HG02840 (cell line): Measurements from ENCODE around the gene VAC14.

Source experiments
- ATAC-seq: cut with Tn5 transposase; IDR thresholded peaks from one replicate; pipeline ENCODE4 v1.9.1; 2021; ENCODE audit warnings: mild to moderate bottlenecking, moderate library complexity, moderate number of reproducible peaks; ENCODE audit not compliant: unreplicated experiment, low FRiP score

Gene VAC14

DNA sequence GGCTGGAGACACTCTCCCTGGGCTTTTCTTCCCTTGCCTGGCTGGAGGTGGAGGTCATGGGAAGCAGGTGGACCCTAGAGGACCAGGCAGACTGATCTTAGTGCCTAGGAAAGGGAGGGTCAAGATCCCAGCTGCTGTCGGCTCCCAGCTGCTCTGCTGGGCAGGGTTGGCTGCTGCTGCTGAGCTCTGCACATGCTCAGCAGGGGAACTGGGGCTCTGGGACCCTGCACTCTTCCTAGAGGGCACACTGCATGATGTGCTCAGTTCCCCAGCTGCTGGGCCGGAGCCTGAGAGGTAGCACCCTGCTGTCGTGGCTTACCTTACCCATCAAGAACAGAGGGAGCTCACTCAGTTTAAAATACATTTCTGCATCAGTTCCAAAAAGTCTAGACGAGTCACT is 34.3 kb downstream of the VAC14 start:
- no peak for ATAC-seq

DNA sequence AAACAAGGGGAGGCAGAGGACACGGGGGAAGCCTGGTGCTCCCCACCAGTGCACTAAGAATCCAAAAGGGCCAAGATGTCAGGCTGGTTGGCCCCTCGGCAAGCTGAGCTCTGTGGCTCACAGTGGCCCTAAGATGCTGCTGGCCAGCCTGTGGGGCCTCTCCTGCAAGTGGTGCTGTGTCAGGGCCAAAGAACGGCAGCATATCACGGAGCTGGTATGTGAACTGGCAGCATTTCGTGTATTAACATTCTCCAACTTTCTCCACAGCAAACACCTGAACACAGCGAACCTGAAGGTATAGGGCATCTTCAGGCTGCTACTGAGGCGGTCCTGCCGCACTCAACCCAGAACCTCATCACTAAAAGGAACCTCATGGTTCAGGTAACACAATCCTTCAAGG is 34.8 kb downstream of the VAC14 start:
- ATAC-seq = no peak

DNA sequence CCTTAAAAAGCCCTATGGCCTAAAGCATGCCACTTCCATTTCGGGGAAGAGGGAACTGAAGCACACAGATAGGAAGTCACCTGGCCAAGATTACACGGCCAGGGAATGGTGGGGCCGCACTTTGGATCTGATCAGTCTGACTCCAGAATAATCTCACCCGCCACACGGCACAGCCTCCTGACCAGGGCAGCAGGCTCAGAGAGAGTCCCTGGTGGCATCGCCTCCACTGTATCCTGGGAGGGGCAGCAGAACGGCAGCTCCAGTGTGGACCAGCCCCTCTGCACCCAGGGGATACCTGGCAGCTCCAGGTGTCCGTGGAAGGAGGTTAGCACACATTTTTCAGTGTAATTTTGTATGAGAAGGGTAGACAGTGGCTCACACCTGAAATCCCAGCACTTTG is 35.5 kb downstream of the VAC14 start:
- ATAC-seq = no peak

DNA sequence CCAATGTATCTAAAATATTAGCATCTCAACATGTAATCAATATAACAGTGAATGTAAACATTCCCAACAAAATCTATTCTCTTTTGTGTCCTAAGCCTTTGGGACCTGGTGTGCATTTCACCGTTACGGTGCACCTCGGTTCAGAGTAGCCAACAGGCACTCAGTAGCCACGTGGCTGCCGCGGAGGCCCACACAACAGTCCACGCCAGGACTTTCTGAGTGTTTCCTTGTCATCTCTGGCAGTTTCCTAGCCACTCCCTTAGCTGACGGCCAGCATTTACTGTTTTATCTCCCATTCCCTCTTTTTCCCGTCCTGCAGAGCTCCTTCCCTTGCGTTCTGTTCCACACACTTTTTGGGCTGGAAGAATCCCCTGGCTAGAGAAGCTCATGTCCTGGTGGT is 36.3 kb downstream of the VAC14 start:
- ATAC-seq = no peak

DNA sequence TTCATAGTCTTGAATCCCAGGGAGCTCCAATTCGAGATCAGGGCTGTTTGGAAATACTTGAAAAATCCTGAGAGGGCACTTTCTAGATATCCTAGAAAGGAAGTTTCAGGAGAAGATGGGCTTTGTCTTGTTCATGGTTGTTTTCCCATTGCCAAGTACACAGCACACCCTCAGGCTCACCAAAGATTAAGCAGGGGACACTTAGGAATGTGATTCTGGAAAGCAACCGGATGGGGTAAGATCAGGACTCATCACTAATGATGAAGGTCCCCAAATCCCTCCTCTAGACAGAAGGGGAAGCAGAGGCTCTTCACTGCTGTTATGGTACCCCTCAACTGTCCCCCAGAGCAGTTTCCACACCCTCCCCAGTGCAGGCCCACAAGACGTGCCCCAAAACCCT is 40.7 kb downstream of the VAC14 start:
- ATAC-seq = no peak

DNA sequence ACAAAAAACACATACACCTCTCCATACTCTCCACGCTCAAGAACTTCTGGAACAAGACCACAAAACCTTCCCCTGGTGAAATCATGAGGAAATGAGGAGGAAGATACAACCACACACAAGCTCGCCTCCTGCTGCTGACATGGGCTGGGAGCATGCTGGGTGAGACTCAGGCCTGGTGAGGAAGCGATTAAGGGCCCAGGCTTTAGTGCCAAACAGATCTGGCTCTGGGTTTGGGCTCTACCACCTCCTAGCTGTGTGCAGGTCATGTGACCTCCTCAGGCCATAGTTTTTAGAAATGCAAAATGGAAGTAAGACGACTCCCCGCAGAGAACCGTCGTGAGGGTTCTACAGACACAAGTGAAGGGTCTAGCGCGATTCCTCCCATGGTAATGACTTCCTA is 41.3 kb downstream of the VAC14 start:
- no peak for ATAC-seq

DNA sequence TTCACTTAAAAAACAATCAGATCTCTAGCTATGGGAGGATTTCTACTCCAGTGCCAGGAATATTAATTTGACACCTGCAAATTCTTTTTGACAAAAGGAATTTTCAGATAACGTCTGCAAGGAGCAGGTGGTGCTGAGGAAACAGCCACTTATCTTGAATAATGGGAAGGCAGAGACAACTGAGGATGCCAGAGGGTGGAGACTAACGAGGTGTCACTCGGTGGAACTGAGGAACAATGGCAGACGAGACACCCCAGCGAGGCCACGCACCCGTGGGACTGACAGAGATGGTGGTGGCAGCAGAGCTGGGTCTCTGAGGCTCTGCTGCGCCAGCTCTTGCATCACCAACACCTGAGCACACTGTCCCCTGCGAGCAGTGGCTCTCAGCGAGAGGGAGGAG is 42.2 kb downstream of the VAC14 start:
- ATAC-seq = no peak

DNA sequence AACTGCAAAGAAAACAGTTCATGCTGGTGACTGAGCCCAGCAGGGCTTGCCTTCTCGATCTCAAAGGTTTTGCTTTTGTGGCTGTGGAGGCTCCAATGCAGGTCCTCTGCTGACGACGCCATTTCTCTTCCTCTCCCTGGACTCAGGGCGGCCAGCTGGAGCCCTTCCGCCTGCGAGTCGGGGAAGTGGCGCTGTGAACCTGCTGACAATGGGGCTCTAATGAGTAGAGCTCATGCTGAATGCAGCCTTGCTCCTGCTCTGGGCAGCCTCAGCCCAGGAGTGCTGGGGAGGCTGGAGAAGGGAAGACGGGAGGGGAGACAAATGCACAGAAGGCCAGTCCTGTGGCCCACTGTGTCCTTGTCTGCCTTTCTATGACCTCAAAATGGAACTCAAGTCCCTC is 43.8 kb downstream of the VAC14 start:
- ATAC-seq = no peak

DNA sequence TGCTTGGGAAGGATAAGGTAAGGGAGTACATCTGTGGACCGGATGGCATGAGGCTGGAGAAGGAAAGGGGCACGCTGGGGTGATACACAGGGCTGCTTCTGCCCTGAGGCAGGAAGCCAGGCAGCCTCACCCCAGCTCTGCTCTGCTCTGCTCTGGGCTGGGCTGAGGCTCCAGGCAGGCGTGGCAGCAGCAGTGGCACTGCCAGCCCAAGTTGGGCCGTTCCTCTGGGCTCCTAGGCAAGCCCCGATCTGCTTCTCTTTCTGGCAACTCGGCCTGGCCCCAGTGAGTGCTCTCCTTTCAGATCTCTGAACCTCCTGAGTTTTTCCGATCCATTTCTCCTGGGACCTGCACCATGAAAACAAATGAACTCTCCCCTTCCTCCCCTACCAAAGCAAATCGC is 44.9 kb downstream of the VAC14 start:
- no peak for ATAC-seq

DNA sequence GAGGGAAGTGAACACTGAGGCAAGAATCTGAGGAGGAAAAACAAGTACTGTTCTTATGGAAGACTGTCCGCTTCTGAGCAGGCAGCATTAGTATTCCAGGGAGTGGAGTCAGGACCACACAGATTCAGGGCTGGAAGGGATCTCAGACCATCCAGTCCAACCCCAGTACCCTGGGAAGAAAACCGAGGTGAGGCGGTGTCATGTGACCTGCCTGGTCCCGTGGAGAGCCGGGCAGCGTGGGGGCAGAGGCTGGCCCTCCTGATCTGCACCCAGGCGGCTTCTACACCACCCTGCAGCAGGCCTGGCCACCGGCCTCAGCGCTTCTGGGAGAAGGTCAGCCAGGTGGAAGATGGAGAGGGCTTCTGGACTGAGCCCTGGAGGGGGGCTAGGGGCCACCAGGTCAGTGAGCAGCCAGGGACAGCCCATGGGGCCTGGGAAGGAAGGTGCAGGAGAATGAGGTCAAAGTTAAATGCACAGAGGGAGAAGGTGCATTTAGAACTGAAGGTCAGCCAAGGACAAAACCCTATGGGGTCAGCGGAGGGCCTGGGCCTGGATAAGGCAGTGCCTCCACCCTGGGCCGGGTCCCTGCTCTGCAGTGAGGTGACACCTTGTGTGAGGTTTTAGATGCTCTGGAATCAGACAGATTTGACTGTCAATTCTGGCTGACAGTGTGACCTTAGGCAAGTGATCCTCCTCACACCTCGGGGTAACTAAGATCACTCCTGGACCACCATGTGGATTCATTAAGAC is 45.9 kb downstream of the VAC14 start:
- ATAC-seq = no peak

DNA sequence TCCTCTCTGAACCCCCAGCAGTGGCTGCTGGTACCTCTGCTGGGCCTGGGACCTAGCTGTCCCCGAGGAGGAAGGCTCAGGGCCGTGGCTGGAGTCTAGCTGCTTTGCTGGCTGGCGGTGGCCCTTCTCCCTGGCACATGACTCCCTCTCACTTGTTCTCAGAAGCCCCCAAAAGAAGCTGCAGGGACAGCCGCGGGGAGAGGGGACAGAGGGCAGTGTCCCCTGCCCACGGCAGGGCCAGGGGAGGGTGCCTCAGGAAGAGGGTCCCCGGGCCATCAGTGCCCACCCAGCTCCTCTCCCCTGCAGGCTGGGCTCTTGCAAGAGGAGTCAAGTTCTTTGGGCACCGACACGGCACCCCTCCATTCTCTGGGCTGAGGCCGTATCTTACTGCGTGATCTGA is 46.6 kb downstream of the VAC14 start:
- no peak for ATAC-seq

DNA sequence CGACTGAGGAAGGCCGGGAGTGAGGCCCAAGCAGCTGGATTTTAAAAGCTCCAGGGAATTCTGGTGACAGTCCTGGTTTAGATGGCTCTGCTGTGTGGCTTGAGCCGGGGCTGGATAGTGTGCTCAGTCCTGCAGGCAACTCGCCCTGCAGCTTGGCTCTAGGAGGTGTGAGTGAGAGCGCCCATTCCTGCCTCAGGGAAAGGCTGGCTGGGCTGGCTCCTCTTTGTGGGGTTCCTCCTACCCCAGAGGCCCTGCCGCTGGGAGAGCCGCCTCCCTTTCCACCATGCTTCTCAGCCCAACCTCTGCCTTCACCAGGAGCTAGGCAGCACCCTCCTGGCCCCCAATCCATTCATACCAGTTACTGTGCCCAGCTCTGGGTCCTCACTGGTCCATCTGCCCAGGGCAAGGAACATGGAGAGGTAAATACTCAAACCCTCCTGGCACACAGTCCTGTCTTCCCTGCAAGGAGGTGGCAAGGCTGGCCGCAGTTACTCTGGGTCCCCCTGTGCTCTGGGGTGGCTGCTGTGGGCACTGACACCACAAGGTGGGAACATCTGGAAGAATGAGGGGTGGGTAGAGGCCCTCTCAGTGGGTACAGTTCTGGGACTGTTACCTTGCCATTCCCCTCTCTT is 47.1 kb downstream of the VAC14 start:
- no peak for ATAC-seq

DNA sequence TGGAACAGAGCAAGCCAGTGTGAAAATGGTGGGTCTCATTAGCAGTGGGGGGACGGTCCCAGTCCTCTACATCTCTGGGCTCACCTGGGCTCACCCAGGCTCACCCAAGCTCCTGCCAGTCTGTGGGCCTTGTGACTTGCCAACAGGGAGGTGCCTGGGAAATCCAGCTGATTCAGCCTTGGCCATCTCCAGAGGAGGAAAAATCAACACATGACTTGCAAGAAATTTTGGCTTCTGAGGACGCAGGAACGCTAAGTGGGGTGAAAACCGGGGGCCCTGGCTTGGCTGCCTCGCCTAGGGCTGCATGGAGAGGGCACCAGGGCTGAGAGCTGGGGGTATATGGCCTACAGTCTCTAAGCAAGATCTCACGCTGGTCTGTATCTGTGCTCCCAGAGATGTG is 47.7 kb downstream of the VAC14 start:
- ATAC-seq = no peak

DNA sequence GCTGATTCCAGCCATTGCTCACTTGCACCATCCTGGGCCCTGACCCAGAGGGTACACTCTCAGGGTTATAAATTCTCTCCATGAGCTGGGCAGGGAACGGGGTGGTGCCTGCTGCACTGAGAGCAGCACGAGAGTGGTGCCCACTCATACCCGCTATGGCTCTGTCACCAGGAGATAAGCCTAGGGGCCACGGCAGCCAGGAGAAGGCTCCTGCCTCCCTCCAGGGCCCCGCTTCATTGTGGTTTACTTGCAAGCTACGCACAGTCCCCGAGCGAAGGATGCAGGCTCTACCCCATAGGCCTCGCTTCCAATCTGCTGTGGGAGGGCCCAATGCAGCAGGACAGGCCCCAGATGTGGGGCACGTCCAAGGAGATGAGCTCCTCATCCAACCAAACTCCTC is 48.5 kb downstream of the VAC14 start:
- ATAC-seq = no peak

DNA sequence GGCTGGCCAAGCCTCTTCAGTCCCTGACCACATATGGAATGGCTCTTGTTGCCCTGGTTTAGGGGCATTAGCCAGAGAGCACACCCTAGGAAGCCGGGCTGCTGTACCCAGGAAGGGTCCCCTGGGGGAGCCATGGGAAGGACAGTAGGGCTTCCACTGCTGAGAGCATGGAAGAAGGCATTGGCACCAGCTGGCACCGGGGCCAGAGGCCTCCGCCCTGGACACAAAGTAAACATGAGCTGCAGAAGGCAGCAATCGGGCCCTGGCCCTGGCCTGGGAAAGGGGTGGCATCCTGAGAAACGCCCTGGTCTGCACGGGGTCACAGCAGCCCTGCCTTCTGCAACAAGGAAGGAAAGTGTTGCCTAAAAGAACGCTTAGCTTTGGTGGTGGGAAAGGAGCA is 49.4 kb downstream of the VAC14 start:
- ATAC-seq = no peak

DNA sequence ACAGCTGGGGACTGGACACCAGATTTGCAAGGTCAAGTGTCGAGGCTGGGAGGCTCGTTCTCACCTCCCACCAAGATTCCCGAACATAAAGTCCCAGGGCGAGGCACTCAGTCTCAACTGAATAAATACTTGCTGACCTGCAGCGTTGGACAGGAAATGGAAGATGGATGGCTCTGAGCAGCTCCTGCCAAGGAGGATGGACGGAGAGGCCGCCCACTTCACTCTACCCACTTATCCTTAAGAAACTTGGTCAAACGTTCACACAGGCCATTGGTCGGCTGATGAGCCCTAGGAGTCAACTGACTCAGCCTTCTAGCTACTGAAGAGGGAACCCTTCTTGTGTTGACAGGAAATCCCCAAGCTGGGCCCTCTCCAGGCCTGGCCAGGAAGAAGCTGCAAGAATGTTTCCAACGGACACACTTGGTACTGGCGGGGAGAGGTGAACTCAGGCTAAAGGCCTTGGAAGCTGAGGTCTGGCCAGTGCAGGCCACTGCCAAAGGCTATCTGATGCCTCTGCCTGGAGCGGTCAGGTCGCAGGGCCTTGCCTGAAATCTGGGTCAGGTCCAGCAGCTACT is 50.0 kb downstream of the VAC14 start:
- no peak for ATAC-seq

DNA sequence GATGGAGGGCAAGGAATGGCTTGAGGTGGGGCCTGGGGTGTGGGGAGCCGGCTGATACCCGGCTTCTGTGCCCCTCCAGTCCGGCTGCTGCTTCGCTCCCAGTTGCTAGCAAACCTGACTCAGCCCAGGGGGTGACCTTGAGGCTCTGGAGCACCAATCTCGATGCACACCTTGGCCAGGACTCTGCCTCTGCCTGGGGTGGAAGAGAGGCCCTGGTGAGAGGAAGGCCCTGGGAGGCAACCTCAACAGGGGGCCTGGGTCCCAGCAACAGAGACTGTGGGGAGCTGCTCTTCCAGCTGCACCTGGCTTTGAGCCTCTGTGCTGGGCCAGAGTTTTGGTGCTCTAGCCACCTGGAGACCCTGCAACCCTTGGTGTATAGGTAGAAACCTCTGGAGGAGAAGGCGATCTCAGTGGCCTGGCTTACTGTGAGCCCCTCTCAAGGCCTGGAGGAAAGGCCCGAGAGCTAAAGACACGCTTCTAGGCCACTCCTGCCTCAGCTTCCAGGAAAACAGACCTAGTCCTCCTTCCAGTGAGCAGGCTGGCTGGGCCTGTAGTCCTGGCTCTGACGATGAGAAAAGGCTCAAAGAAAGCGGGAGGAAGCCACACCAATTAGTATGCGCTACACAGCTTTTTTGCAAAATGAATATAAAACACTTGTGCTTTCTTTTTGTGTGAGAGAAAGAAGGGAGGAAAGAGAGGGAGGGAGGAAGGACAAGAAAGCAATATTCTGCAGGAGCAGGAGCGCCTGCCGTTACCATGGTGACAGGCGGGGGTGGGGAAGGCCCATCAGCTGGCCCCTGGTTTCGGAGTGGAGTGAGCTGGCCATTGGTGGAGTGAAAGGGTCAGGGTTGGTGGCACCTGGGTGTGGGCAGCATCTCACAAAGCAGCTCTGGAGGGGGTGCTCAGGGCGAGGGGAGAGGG is 51.0 kb downstream of the VAC14 start:
- no peak for ATAC-seq

DNA sequence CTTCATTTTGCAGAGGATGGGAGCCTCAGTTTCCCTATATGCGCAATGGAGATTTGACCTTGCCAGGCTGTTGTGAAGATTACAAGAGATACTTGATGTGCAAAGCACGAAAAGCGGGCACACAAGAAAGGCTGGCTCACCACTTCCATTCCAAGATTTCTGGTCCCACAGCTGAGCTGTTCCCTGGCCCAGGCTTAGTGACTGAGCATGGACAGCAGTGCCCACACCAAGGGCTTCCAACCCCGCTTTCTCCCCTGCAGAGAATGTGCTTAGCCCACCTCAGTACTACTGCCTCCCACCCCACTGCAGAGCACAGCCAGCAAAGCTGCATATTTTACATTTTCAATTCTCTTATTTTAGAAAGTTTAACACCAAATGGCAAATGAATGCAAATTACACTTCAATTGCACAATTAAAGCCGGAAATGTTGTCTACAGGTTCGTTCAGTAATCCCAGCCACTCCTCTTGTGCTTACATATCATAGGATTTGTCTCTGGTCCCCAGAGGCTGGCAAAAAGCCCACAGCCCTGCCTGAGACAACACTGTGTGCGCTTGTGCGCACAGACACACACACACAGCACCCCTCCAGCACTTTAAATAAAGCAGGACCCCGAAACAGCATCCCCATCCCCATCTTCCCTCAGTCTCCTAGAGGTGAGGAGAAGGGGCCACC is 51.8 kb downstream of the VAC14 start:
- ATAC-seq = no peak

DNA sequence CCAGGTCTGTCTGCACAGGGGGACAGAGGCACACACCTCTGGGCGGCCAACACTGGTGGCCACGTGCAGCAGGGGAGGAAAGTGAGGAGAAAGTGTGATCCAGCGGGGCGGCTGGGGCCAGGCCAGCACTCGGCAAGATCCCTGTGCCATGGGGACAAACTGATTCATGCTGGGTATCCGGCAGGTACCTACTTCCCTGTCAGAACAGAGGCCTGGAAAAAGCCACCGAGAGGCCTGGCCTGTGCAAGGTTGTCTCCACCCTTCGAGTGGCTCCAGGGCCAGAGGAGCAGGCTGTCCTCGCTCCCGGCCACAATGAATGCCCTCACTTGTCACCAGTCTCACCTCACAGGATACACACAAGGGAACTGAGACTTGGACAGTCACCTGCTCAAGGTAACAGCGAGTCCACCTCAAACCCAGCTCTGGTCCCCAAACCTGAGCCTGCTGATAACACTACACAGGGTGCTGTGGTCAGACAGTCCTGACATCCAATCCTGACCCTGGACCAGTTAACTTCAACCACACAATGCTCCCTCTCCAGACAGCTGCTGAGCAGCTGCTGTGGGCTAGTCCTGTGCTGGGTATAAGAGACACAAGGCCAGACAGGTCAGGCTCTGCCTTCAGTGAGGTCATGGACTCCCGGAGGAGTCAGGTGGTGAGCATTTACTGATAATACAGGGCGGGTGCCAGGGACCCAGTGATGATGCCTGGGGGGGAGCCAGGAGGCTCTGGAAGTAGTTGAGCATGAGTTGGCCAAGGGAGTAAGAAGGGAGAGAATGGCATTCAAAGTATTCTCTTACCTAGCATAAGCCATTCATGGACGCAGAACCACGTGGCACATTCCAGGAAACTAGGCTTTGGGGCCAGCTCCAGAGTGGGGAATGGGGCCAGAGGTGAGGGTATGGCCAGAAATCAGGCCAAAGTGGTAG is 53.0 kb downstream of the VAC14 start:
- no peak for ATAC-seq
